SK-N-SH (cell line): ENCODE results near the gene RAD23A. TPM values are rescaled to one million over a fixed set of nuclear protein-coding genes. Genes with fewer than 3 reads are reported as not detected.
A peak's percentile ranks its signal among the peaks of the same experiment; 100 is the strongest.

Experiments used
- CTCF ChIA-PET: fragments of 300-600, 350-600 bp; formaldehyde crosslinking; extraction: SDS; loops from one replicate; lab custom pipeline; 2021; lab: Yijun Ruan, JAX
- POLR2A ChIA-PET: fragments of 350-600 bp; sonication (Branson Sonifier 250); formaldehyde crosslinking; extraction: SDS; loops from one replicate; lab custom pipeline; 2020; ENCODE audit warnings: antibody characterized with exemption, inconsistent platforms; lab: Yijun Ruan, JAX
- DNase-seq: peaks from one replicate; pipeline ENCODE4 v3.0.0; 2012
- H2AFZ ChIP-seq: fragments of 200-600 bp; sonication (generic); 2 replicates; pipeline ENCODE4 v1.8.1; 2016; ENCODE audit warnings: antibody characterized with exemption, mild to moderate bottlenecking, low read depth
- H3F3A ChIP-seq: fragments of 200-600 bp; sonication (generic); replicated peaks from 2 replicates; pipeline ENCODE3; 2016; ENCODE audit warnings: antibody characterized with exemption, mild to moderate bottlenecking; ENCODE audit not compliant: insufficient read depth
- H3K27ac ChIP-seq, 2 experiments: fragments of 200-500 bp in 1 of 2; fragments of 200-600 bp in 1 of 2; sonication (Bioruptor generic) in 1 of 2; sonication (generic), shearing (Covaris generic) in 1 of 2; 2 replicates each; pipeline versions ENCODE4 v1.5.1 to v1.6.1; 2014 to 2016; ENCODE audit warnings: low read depth in 2 of 2, inconsistent platforms in 1 of 2, low read length in 1 of 2, mild to moderate bottlenecking in 1 of 2, mixed read lengths in 1 of 2
- H3K27me3 ChIP-seq: fragments of 200-600 bp; sonication (generic), shearing (Covaris generic); 2 replicates; pipeline ENCODE4 v1.6.1; 2016; ENCODE audit warnings: mixed run types; ENCODE audit not compliant: insufficient read depth
- H3K36me3 ChIP-seq, 2 experiments: fragments of 200-500 bp in 1 of 2; fragments of 200-600 bp in 1 of 2; sonication (Bioruptor generic) in 1 of 2; sonication (generic) in 1 of 2; replicated peaks in 1 of 2; 2 replicates each; pipeline versions ENCODE3 to v1.5.1; 2014 to 2016; ENCODE audit warnings: low read length in 1 of 2, mild to moderate bottlenecking in 1 of 2; ENCODE audit not compliant: insufficient read depth in 2 of 2, control insufficient read depth in 1 of 2
- H3K4me1 ChIP-seq, 2 experiments: fragments of 200-500 bp in 1 of 2; fragments of 200-600 bp in 1 of 2; sonication (Bioruptor generic) in 1 of 2; sonication (generic), shearing (Covaris generic) in 1 of 2; 2 replicates each; pipeline versions ENCODE4 v1.5.1 to v1.6.1; 2014 to 2016; ENCODE audit warnings: low read depth in 1 of 2, low read length in 1 of 2, mixed run types in 1 of 2; ENCODE audit not compliant: insufficient read depth in 2 of 2, control insufficient read depth in 1 of 2
- H3K4me2 ChIP-seq: fragments of 200-600 bp; sonication (generic), shearing (Covaris generic); 2 replicates; pipeline ENCODE4 v1.6.1; 2017; ENCODE audit warnings: mixed run types
- H3K4me3 ChIP-seq, 2 experiments: fragments of 200-500 bp in 1 of 2; fragments of 200-600 bp in 1 of 2; sonication (Bioruptor generic) in 1 of 2; sonication (generic), shearing (Covaris generic) in 1 of 2; 2 replicates each; pipeline versions ENCODE4 v1.5.1 to v1.8.1; 2014 to 2016; ENCODE audit warnings: low read depth in 2 of 2, inconsistent platforms in 1 of 2, low read length in 1 of 2, mild to moderate bottlenecking in 1 of 2, mixed read lengths in 1 of 2, moderate library complexity in 1 of 2
- H3K79me2 ChIP-seq: fragments of 200-600 bp; sonication (generic); 2 replicates; pipeline ENCODE4 v1.8.1; 2017; ENCODE audit warnings: mild to moderate bottlenecking; ENCODE audit not compliant: insufficient read depth
- H3K9ac ChIP-seq: fragments of 200-600 bp; sonication (generic); 2 replicates; pipeline ENCODE4 v1.6.1; 2017; ENCODE audit warnings: mixed run types
- H3K9me2 ChIP-seq: fragments of 200-600 bp; sonication (generic); 2 replicates; pipeline ENCODE4 v1.6.1; 2017; ENCODE audit warnings: mixed run types
- H3K9me3 ChIP-seq: fragments of 200-600 bp; sonication (generic); 2 replicates; pipeline ENCODE4 v1.6.1; 2017; ENCODE audit warnings: mixed run types, mild to moderate bottlenecking, moderate library complexity
- H4K20me1 ChIP-seq: fragments of 200-600 bp; sonication (generic); 2 replicates; pipeline ENCODE4 v1.6.1; 2017; ENCODE audit warnings: mild to moderate bottlenecking, mixed run types; ENCODE audit not compliant: insufficient read depth
- FOXM1 ChIP-seq: IDR thresholded peaks from 2 replicates; pipeline ENCODE4 v1.4.0; 2012; ENCODE audit warnings: low read depth, mild to moderate bottlenecking
- GABPA ChIP-seq: IDR thresholded peaks from 2 replicates; pipeline ENCODE4 v1.4.0; 2012; ENCODE audit warnings: low read depth, mild to moderate bottlenecking
- JUND ChIP-seq: IDR thresholded peaks from 2 replicates; pipeline ENCODE4 v1.4.0; 2012
- POLR2AphosphoS5 ChIP-seq: IDR thresholded peaks from 2 replicates; pipeline ENCODE4 v1.6.1; 2012; ENCODE audit warnings: low read depth, low read length
- RXRA ChIP-seq: IDR thresholded peaks from 2 replicates; pipeline ENCODE4 v1.4.0; 2012; ENCODE audit warnings: low read depth, mild to moderate bottlenecking, borderline replicate concordance
- SIN3A ChIP-seq: IDR thresholded peaks from 2 replicates; pipeline ENCODE4 v1.6.1; 2012; ENCODE audit warnings: low read depth, mild to moderate bottlenecking, low read length, moderate library complexity, borderline replicate concordance
- WGBS: methylation state at CpG from one replicate; pipeline ENCODE4 v1.1.6; 2017; ENCODE audit warnings: low lambda C conversion rate; 5-methylcytosine and 5-hydroxymethylcytosine counted together
- polyA plus RNA-seq, 3 experiments: library from polyadenylated mRNA; depleted of rRNA; stranded (reverse); fragments of >200 nt; gene quantifications; 2 replicates each; pipeline ENCODE4 v1.2.3, GENCODE V29; 2012
- small RNA-seq, 7 experiments: library from RNA; depleted of rRNA; stranded (forward); fragments of <200 nt; gene quantifications; one replicate each; pipeline ENCODE3, GENCODE V24; 2012
- TF ChIP-seq, protein P1 (sequence below): IDR thresholded peaks from 2 replicates; pipeline ENCODE4 v1.4.0; 2012; ENCODE audit warnings: low read depth, borderline replicate concordance
- TF ChIP-seq, protein P2 (sequence below): fragments of 150-350 bp; IDR thresholded peaks from 2 replicates; pipeline ENCODE4 v1.6.1; 2016; ENCODE audit warnings: mild to moderate bottlenecking, low read depth, low read length

RAD23A gene
- polyA plus RNA-seq, 1 of the 3 experiments (the other 2 are of a cell fraction): 116 TPM

DNA sequence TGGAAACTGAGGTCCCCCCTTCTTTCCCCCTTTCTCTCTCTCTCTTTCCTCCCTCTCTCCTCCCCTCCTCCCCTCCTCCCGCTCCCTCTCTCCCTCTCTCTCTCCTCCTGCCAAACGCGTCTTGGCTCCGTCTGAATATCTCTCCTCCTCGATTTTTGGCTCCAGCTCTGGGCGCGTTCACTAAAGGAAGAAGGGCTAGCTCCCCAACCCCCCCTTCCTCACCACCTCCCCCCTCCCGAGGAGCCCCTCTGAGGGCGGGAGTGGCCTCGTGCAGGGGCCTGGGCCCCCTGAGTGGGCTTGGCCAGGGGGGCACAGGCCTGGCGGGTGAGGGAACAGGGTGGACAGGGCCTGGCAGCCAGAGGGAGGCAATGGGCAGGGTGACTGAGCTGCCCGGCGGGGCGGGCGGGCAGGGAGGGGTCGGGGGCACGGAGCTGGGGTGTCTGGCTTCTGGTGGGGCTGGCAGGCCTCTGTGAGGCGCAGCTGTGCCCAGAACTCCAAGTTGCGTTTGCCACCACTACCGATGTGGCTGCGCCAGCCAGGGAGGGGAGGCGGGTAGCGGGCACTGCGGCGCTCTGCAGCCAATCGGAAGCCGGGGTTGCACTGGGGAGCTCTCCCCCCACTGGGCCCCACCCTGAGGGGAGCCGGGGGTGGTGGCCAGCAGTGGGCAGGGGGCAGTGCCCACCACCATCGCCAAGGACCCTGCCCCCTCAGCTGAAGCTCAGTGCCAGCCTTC lies 56.7 kb downstream of the RAD23A start:
- Histone ChIP-seq H3K9me2 (no peaks in the 10 kb centered on the region), H3K27ac (no peak overlapping the region), H2AFZ (no peak overlapping the region), H4K20me1 (peaks cover 9% of the 10 kb centered on the region; the same call in 1 of the 2 replicates), H3K27me3 (no peaks in the 10 kb centered on the region), H3K36me3 (no peaks in the 10 kb centered on the region), H3K79me2 (peaks cover 36% of the 10 kb centered on the region), H3F3A (no peaks in the 10 kb centered on the region), H3K4me3 (no peak overlapping the region), H3K4me1 (peaks cover 0 to under 1% of the 10 kb centered on the region in 2 experiments; a peak in 1 of 4 replicates), H3K9ac (no peak overlapping the region), H3K4me2 (no peak overlapping the region), H3K9me3 (no peaks in the 10 kb centered on the region)
- DNase-seq: peak; percentile 41
- 80% methylated on average over 11 of the region's 29 CpGs for whole genome bisulfite sequencing
- CTCF ChIA-PET: interaction anchor here (0.8 to 4.0 kb wide), 9 partner anchors 12 to 91 kb away, joined by 3 to 14 read pairs (median 4); no protein-coding TSS in a partner anchor
- no peak for TF ChIP-seq GABPA
- no peak for TF ChIP-seq POLR2AphosphoS5
- POLR2A ChIA-PET: no interaction called here

DNA sequence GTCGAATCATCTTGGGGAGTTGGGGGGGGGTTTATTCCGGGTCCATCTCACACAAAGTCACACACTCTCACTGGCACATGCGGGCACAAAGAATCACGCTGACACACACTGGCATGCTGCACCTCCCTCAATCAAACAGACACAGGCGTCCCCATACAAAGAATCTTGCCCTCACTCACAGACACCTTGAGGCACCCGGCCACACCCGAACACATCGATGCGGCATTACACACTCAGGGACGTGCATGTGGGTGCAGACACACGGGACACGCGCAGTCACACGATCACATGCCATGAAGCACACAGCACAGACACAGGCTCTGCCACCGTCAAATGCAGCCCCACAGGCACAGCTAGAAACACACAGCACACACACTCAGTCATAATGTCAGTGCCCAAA lies 57.4 kb downstream of the RAD23A start:
- Histone ChIP-seq H3K79me2 (peaks cover 32% of the 10 kb centered on the region), H3K4me3 (no peak overlapping the region), H3K27me3 (no peaks in the 10 kb centered on the region), H3F3A (no peaks in the 10 kb centered on the region), H3K36me3 (no peaks in the 10 kb centered on the region), H2AFZ (no peak overlapping the region), H3K4me1 (no peaks in the 10 kb centered on the region), H4K20me1 (peaks cover 9% of the 10 kb centered on the region; the same call in 1 of the 2 replicates), H3K27ac (no peak overlapping the region), H3K4me2 (no peak overlapping the region), H3K9me2 (no peaks in the 10 kb centered on the region), H3K9ac (no peak overlapping the region), H3K9me3 (no peaks in the 10 kb centered on the region)
- WGBS: 93% methylated on average over 5 of the region's 15 CpGs
- POLR2A ChIA-PET: no interaction called here
- TF ChIP-seq SIN3A (no peak), JUND (no peak), POLR2AphosphoS5 (no peak), RXRA (no peak), FOXM1 (no peak)
- TF ChIP-seq, protein P1, sequence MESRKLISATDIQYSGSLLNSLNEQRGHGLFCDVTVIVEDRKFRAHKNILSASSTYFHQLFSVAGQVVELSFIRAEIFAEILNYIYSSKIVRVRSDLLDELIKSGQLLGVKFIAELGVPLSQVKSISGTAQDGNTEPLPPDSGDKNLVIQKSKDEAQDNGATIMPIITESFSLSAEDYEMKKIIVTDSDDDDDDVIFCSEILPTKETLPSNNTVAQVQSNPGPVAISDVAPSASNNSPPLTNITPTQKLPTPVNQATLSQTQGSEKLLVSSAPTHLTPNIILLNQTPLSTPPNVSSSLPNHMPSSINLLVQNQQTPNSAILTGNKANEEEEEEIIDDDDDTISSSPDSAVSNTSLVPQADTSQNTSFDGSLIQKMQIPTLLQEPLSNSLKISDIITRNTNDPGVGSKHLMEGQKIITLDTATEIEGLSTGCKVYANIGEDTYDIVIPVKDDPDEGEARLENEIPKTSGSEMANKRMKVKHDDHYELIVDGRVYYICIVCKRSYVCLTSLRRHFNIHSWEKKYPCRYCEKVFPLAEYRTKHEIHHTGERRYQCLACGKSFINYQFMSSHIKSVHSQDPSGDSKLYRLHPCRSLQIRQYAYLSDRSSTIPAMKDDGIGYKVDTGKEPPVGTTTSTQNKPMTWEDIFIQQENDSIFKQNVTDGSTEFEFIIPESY: no peak
- TF ChIP-seq, protein P2, sequence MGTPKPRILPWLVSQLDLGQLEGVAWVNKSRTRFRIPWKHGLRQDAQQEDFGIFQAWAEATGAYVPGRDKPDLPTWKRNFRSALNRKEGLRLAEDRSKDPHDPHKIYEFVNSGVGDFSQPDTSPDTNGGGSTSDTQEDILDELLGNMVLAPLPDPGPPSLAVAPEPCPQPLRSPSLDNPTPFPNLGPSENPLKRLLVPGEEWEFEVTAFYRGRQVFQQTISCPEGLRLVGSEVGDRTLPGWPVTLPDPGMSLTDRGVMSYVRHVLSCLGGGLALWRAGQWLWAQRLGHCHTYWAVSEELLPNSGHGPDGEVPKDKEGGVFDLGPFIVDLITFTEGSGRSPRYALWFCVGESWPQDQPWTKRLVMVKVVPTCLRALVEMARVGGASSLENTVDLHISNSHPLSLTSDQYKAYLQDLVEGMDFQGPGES: no peak
- DNase-seq: no peak
- CTCF ChIA-PET: interaction anchor here (0.9 to 4.2 kb wide), 8 partner anchors 11 to 91 kb away, joined by 3 to 23 read pairs (median 7); no protein-coding TSS in a partner anchor

Small RNA genes lying within 50 kb of the gene (small RNA-seq; reads per million reads assigned to genes)
- 0 to 2.6 (median 0.59) reads per million in 7 experiments for gene MIR5695
- gene MIR6515: 0 to 2.6 (median 0.23) reads per million in 7 experiments

Other genes with a start within 250 kb of the RAD23A start
- 25.9 and 26.6 TPM in 2 replicates for gene FBXW9, start 249.2 kb upstream of the RAD23A start, polyA plus RNA-seq (2012; rRNA removed)
- 82.4 and 112 TPM in 2 replicates for gene TNPO2, start 221.9 kb upstream of the RAD23A start, polyA plus RNA-seq (2012; rRNA removed)
- gene TRIR, start 211.2 kb upstream of the RAD23A start, polyA plus RNA-seq (2012; rRNA removed): 294 and 466 TPM in 2 replicates
- gene GET3, start 208.4 kb upstream of the RAD23A start, polyA plus RNA-seq (2012; rRNA removed): 250 and 264 TPM in 2 replicates
- gene BEST2, start 194.1 kb upstream of the RAD23A start, polyA plus RNA-seq (2012; rRNA removed): not detected in 2 replicates
- 23.9 and 33.0 TPM in 2 replicates for gene HOOK2, start 170.3 kb upstream of the RAD23A start, polyA plus RNA-seq (2012; rRNA removed)
- 165 and 224 TPM in 2 replicates for gene JUNB, start 154.4 kb upstream of the RAD23A start, polyA plus RNA-seq (2012; rRNA removed)
- 215 and 341 TPM in 2 replicates for gene PRDX2, start 144.1 kb upstream of the RAD23A start, polyA plus RNA-seq (2012; rRNA removed)
- gene THSD8, start 143.8 kb upstream of the RAD23A start, polyA plus RNA-seq (2012; rRNA removed): not detected in 2 replicates
- gene RNASEH2A, start 139.3 kb upstream of the RAD23A start, polyA plus RNA-seq (2012; rRNA removed): 35.2 and 48.1 TPM in 2 replicates
- 0.47 and 0.72 TPM in 2 replicates for gene RTBDN, start 111.3 kb upstream of the RAD23A start, polyA plus RNA-seq (2012; rRNA removed)
- 4.3 and 9.7 TPM in 2 replicates for gene MAST1, start 107.3 kb upstream of the RAD23A start, polyA plus RNA-seq (2012; rRNA removed)
- gene DNASE2, start 64.4 kb upstream of the RAD23A start, polyA plus RNA-seq (2012; rRNA removed): 29.8 and 40.7 TPM in 2 replicates
- not detected in 2 replicates for gene KLF1, start 58.7 kb upstream of the RAD23A start, polyA plus RNA-seq (2012; rRNA removed)
- 29.4 and 36.6 TPM in 2 replicates for gene GCDH, start 54.7 kb upstream of the RAD23A start, polyA plus RNA-seq (2012; rRNA removed)
- 0.44 and 1.1 TPM in 2 replicates for gene SYCE2, start 26.6 kb upstream of the RAD23A start, polyA plus RNA-seq (2012; rRNA removed)
- gene FARSA, start 12.2 kb upstream of the RAD23A start, polyA plus RNA-seq (2012; rRNA removed): 56.8 and 170 TPM in 2 replicates
- gene CALR, start 7.3 kb upstream of the RAD23A start, polyA plus RNA-seq (2012; rRNA removed): 1,316 and 1,334 TPM in 2 replicates
- gene GADD45GIP1, start 11.4 kb downstream of the RAD23A start, polyA plus RNA-seq (2012; rRNA removed): 65.7 and 91.8 TPM in 2 replicates
- 1.0 and 1.6 TPM in 2 replicates for gene DAND5, start 23.7 kb downstream of the RAD23A start, polyA plus RNA-seq (2012; rRNA removed)
- gene NFIX, start 49.6 kb downstream of the RAD23A start, polyA plus RNA-seq (2012; rRNA removed): 5.1 and 14.8 TPM in 2 replicates
- 1.1 and 2.2 TPM in 2 replicates for gene LYL1, start 157.0 kb downstream of the RAD23A start, polyA plus RNA-seq (2012; rRNA removed)
- gene TRMT1, start 170.9 kb downstream of the RAD23A start, polyA plus RNA-seq (2012; rRNA removed): 60.9 and 64.9 TPM in 2 replicates
- gene NACC1, start 172.4 kb downstream of the RAD23A start, polyA plus RNA-seq (2012; rRNA removed): 72.8 and 127 TPM in 2 replicates
- 143 and 163 TPM in 2 replicates for gene STX10, start 204.5 kb downstream of the RAD23A start, polyA plus RNA-seq (2012; rRNA removed)
- 55.7 and 115 TPM in 2 replicates for gene IER2, start 204.5 kb downstream of the RAD23A start, polyA plus RNA-seq (2012; rRNA removed)